Chondrocyte (in vitro differentiated cells): Measurements from ENCODE around the gene PRKAR1B. TPM values are rescaled to one million over a fixed set of nuclear protein-coding genes. Genes with fewer than 3 reads are reported as not detected.

Experiments
- DNase-seq: peaks from one replicate; pipeline ENCODE4 v3.0.0; 2021; ENCODE audit warnings: mixed read lengths, low spot score
- H3K27ac Mint-ChIP-seq: one replicate; pipeline ENCODE4 v1.8.0; 2021; ENCODE audit warnings: mild to moderate bottlenecking, moderate library complexity, mixed read lengths; ENCODE audit not compliant: unreplicated experiment
- H3K27me3 Mint-ChIP-seq: 2 replicates; pipeline ENCODE4 v1.8.0; 2021; ENCODE audit warnings: low read depth, mixed read lengths
- H3K36me3 Mint-ChIP-seq: 2 replicates; pipeline ENCODE4 v1.8.0; 2021; ENCODE audit warnings: low read depth, mixed read lengths
- H3K4me1 Mint-ChIP-seq: 2 replicates; pipeline ENCODE4 v1.8.0; 2021; ENCODE audit warnings: low read depth, mild to moderate bottlenecking, mixed read lengths
- H3K4me3 Mint-ChIP-seq: one replicate; pipeline ENCODE4 v1.8.0; 2021; ENCODE audit warnings: mild to moderate bottlenecking, moderate library complexity, mixed read lengths; ENCODE audit not compliant: unreplicated experiment
- H3K9me3 Mint-ChIP-seq: 2 replicates; pipeline ENCODE4 v1.8.0; 2021; ENCODE audit warnings: low read depth, mixed read lengths
- total RNA-seq: library from RNA; stranded (reverse); gene quantifications from 3 replicates; pipeline ENCODE4 v1.2.1, GENCODE V29; 2021
- TF ChIP-seq, protein P1 (sequence below): fragments of 200-600 bp; sonication (generic); IDR thresholded peaks from 2 replicates; pipeline ENCODE4 v1.5.0; 2021; ENCODE audit warnings: antibody characterized with exemption, mild to moderate bottlenecking, moderate library complexity

The PRKAR1B gene
- total RNA-seq, 1 donor from 2014 or later = 7.7 TPM

DNA sequence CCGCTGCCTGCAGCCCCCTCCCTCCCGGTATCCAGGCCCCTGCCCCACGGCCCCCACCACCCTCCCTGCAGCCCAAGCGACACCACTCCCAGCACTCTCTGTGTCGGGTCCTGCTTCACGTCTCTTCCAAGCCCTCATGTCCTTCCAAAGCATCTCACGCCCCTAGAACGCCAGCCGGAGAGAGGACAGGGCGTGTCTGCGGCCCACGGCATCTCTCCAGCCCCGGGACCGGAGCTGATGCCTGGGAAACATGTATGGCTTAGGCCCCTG, 156.3 kb downstream of the PRKAR1B start:
- TF ChIP-seq, protein P1, sequence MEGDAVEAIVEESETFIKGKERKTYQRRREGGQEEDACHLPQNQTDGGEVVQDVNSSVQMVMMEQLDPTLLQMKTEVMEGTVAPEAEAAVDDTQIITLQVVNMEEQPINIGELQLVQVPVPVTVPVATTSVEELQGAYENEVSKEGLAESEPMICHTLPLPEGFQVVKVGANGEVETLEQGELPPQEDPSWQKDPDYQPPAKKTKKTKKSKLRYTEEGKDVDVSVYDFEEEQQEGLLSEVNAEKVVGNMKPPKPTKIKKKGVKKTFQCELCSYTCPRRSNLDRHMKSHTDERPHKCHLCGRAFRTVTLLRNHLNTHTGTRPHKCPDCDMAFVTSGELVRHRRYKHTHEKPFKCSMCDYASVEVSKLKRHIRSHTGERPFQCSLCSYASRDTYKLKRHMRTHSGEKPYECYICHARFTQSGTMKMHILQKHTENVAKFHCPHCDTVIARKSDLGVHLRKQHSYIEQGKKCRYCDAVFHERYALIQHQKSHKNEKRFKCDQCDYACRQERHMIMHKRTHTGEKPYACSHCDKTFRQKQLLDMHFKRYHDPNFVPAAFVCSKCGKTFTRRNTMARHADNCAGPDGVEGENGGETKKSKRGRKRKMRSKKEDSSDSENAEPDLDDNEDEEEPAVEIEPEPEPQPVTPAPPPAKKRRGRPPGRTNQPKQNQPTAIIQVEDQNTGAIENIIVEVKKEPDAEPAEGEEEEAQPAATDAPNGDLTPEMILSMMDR = no peak
- Mint-ChIP-seq H3K36me3 (no peaks in the 10 kb centered on the region), H3K9me3 (no peaks in the 10 kb centered on the region), H3K4me3 (no peak overlapping the region), H3K27ac (no peak overlapping the region), H3K4me1 (peaks cover 5% of the 10 kb centered on the region), H3K27me3 (no peaks in the 10 kb centered on the region)
- no peak for DNase-seq

DNA sequence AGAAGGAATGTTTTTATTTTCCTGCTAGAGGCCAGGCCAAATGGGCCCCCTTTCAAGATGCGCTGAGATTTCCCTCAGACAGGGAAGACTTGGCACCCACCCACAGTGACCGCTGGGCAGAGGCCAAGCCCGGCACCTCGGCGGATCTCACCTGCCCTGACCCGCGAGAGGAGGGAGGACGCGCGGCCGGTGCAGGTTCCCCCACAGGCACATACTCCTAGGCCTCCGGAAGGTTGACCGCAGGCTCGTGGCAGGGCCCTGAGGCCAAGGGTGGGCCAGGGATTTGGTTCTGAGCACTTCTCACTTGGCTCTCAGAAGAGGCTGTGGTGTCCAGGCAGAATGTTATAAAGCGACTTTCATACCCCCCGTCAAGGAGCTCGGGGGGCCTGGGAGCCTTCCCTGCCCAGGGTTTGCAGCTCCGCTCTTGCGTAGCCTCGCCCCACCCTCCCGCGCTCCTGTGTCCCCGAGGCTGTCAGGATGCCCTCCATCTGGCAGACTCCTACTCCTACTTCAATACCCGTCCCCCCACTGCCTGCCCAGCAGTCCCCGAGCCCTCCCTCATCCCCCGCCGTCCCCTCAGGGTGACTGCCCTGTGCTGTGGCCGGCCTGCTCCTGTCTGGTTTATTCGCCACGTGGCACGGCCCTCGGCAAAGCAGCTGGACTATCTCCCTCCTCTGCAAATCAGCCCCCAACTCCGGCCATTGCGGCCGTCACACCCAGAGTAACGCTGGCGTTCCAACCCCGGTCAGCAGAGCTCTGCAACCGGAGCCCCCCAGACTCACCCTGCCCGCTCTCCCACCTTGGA, 156.9 kb downstream of the PRKAR1B start:
- Mint-ChIP-seq H3K4me1 (peaks cover 5% of the 10 kb centered on the region), H3K27me3 (no peaks in the 10 kb centered on the region), H3K9me3 (no peaks in the 10 kb centered on the region), H3K36me3 (no peaks in the 10 kb centered on the region), H3K27ac (no peak overlapping the region), H3K4me3 (no peak overlapping the region)
- no peak for DNase-seq
- TF ChIP-seq, protein P1 = no peak

DNA sequence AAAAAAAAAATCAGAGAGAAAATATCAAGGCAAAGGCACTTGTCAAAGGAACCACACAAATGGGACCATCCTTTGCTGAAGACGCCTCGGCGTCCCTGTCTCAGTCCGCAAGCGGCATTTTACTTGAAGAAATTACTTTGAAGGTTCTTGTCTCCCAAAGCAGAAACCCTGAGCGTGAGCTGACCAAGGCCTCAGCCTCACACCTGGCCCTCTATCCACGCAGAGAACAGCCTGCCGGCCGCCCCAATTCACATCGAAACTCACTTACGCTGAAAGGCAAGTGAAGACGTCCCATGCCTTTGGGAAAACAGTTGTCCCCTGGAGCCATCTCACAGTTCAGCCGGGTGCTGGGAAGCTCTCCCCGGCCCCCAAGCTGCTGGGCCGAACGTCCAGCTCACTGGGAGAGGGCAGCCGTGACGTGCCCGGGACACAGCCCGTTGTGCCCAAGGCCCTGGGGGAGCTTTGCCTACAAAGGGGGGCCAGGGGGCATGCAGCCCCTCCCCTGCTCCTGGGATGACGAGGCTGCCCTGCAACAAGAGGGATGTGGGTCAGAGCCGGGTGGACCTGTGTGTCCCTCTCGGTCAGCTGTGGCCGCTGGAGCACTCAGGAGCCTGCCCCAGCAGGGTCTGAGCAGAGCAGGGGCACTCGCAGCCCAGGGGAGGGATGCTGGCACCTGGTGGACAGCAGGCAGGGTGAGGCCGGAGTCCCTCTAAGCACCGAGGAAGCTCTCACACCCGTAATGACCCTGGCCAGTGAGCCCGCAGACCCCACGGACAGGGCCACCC, 157.8 kb downstream of the PRKAR1B start:
- Mint-ChIP-seq H3K4me3 (no peak overlapping the region), H3K27ac (no peak overlapping the region), H3K9me3 (no peaks in the 10 kb centered on the region), H3K36me3 (no peaks in the 10 kb centered on the region), H3K4me1 (peaks cover 2% of the 10 kb centered on the region), H3K27me3 (no peaks in the 10 kb centered on the region)
- no peak for DNase-seq
- TF ChIP-seq, protein P1 = no peak

DNA sequence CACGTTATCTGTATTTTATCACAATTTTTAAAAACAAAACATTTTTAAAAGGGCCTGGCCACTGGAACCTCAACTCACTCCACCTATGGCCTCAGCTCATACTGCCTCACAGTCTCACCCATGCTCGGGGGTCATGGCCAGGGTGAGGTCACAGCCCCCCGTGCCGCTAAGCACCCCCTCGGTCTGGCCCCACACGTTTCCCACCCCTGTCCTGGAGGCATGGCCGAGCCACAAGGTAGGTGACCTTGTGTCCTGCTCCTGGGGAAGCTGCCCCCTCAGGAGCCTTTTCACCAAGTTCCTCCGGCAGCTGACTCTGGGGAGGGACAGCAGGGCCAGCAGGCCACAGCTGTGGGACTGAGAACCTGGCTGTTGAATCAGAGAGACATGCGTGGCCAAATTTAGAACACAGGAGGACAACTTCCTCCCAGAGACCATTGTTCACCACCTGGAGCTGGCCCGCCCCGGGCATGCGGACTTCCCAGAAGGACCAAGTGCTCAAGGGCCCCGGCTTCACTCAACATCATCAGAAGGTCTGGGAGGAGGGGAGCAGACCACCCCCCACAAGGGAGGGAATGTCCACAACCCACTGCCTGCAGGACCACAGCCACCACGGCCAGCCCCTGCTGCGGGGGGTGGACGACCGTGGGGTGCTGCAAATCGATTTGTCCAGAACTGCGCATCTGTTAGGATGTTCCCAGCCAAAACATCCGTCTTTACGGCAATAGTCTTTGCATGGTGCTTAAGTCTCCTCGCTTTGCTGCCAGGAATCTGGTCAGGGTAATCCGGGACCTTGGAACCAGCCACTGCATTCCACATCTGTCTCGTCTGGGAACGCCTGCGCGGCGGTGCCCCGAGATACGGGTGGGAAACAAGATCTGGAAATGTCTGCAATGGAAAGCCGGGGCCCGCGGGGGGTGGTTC, 158.8 kb downstream of the PRKAR1B start:
- no peaks in the 10 kb centered on the region for H3K36me3 Mint-ChIP-seq
- no peak overlapping the region for H3K4me3 Mint-ChIP-seq
- DNase-seq = no peak

More for the DNA sequence above, 158.8 kb downstream of the PRKAR1B start:
- H3K27me3 Mint-ChIP-seq = no peaks in the 10 kb centered on the region
- TF ChIP-seq, protein P1 = no peak
- no peak overlapping the region for H3K27ac Mint-ChIP-seq
- H3K4me1 Mint-ChIP-seq = peaks cover 2% of the 10 kb centered on the region
- H3K9me3 Mint-ChIP-seq = no peaks in the 10 kb centered on the region
